Transverse colon (tissue), 4 donors: ENCODE measurements around the gene ATG7. TPM values are rescaled to one million over a fixed set of nuclear protein-coding genes. Genes with fewer than 3 reads are reported as not detected.

Source experiments
- DNase-seq: peaks from one replicate; pipeline ENCODE4 v3.0.0-alpha.2; 2019
- H3K27ac ChIP-seq, 4 donors: fragments of 200-600 bp; sonication (generic); 2 replicates each; pipeline ENCODE4 v1.5.1; 2016 to 2018; ENCODE audit warnings: inconsistent platforms in 4 of 4
- H3K27me3 ChIP-seq: fragments of 200-600 bp; sonication (generic); 2 replicates; pipeline ENCODE4 v1.5.1; 2017; ENCODE audit warnings: inconsistent platforms
- H3K36me3 ChIP-seq, 4 donors: fragments of 200-600 bp; sonication (generic); 2 replicates each; pipeline ENCODE4 v1.5.1; 2017 to 2019; ENCODE audit warnings: inconsistent platforms in 4 of 4
- H3K4me1 ChIP-seq, 4 donors: fragments of 200-600 bp; sonication (generic); 2 replicates each; pipeline ENCODE4 v1.5.1; 2017 to 2020; ENCODE audit warnings: inconsistent platforms in 4 of 4
- H3K4me3 ChIP-seq, 4 donors: fragments of 200-600 bp; sonication (generic); 1 replicate in 1 of 4; 2 replicates in 3 of 4; pipeline versions ENCODE4 v1.5.1 to v1.6.1; 2017 to 2019; ENCODE audit warnings: inconsistent platforms in 4 of 4
- H3K9me3 ChIP-seq, 2 donors: fragments of 200-600 bp; sonication (generic); 2 replicates each; pipeline ENCODE4 v1.5.1; 2017 to 2019; ENCODE audit warnings: inconsistent platforms in 2 of 2
- CTCF ChIP-seq, 5 experiments: fragments of 200-600 bp in 3 of 5; fragments of 450-650 bp in 2 of 5; sonication (generic) in 3 of 5; IDR thresholded peaks; 1 replicate in 2 of 5; 2 replicates in 3 of 5; pipeline ENCODE4 v1.5.1; 2016 to 2017; ENCODE audit warnings: antibody characterized with exemption in 5 of 5, inconsistent platforms in 3 of 5, mild to moderate bottlenecking in 2 of 5, moderate library complexity in 1 of 5
- EP300 ChIP-seq: sonication (generic); formaldehyde crosslinking; IDR thresholded peaks from one replicate; pipeline ENCODE4 v1.6.1; 2017; ENCODE audit warnings: antibody characterized with exemption, low read depth
- POLR2A ChIP-seq: fragments of 450-650 bp; IDR thresholded peaks from one replicate; pipeline ENCODE4 v1.6.1; 2016; ENCODE audit warnings: antibody characterized with exemption, mild to moderate bottlenecking, moderate library complexity
- POLR2AphosphoS5 ChIP-seq, 3 donors: sonication (generic); formaldehyde crosslinking; IDR thresholded peaks; one replicate each; pipeline ENCODE4 v1.6.1; 2016; ENCODE audit warnings: antibody characterized with exemption in 3 of 3
- WGBS, 2 donors: methylation state at CpG; one replicate each; pipeline ENCODE4 v1.1.5; 2018; ENCODE audit warnings: low coverage in 1 of 2; 5-methylcytosine and 5-hydroxymethylcytosine counted together
- in situ Hi-C, 4 donors: fragments of 200-750 bp; cut with MboI; loops; one replicate each; pipeline versions ENCODE4 v1.15.0 to v1.15.1; 2017; ENCODE audit warnings: low sequenced_read_pairs in 3 of 4, low pct_ligation_motif_present in 1 of 4, low pct_unique_long_range_greater_than_20kb in 1 of 4
- intact Hi-C: fragments of 100-400 bp; cut with DNase I; formaldehyde crosslinking; loops from one replicate; pipeline ENCODE4 v1.15.1; 2023; ENCODE audit warnings: low total_unique reads
- total RNA-seq, 4 donors: library from RNA; depleted of rRNA; stranded (reverse); fragments of >200 nt; gene quantifications; one replicate each; pipeline ENCODE4 v1.1.0, GENCODE V29; 2016

Gene ATG7
- total RNA-seq, 4 donors from 2014 or later = 44.5 to 122 (median 75.0) TPM

- no peak overlapping the region for H3K27ac ChIP-seq
- H3K36me3 ChIP-seq = no peaks in the 10 kb centered on the region
- 94 to 100% methylated on average over 2 to 12 of the region's 12 CpGs for WGBS, 2 donors
- no peak for DNase-seq
- H3K4me1 ChIP-seq = peaks cover 0 to 3% (median 0%) of the 10 kb centered on the region in 4 donors
- intact Hi-C loops = no loop called here
- in situ Hi-C loops = no loop called here
- no peaks in the 10 kb centered on the region for H3K9me3 ChIP-seq
- TF ChIP-seq POLR2A = no peak
- no peak for TF ChIP-seq POLR2AphosphoS5 (IDR thresholded peaks at IDR 0.05)
- no peak for TF ChIP-seq EP300
- TF ChIP-seq CTCF (IDR thresholded peaks at IDR 0.05) = no peak
- no peak overlapping the region for H3K4me3 ChIP-seq
- no peaks in the 10 kb centered on the region for H3K27me3 ChIP-seq
Measured at GRCh38 chr3:11536936-11537612, 264.9 kb downstream of the ATG7 start.

GRCh38 chr3:11538581-11538980 is 266.4 kb downstream of the ATG7 start:
- intact Hi-C loops (no loop called here), in situ Hi-C loops (no loop called here)
- no peak for DNase-seq
- TF ChIP-seq POLR2A (no peak), EP300 (no peak), POLR2AphosphoS5 (IDR thresholded peaks at IDR 0.05) (no peak), CTCF (IDR thresholded peaks at IDR 0.05) (no peak)
- H3K9me3 ChIP-seq = no peaks in the 10 kb centered on the region
- H3K36me3 ChIP-seq = no peaks in the 10 kb centered on the region
- no peak overlapping the region for H3K4me3 ChIP-seq
- H3K27me3 ChIP-seq = no peaks in the 10 kb centered on the region
- peaks cover 0 to 3% (median 0%) of the 10 kb centered on the region in 4 donors for H3K4me1 ChIP-seq
- whole genome bisulfite sequencing, 2 donors = 90 to 100% methylated on average over 1 to 3 of the region's 3 CpGs
- H3K27ac ChIP-seq = no peak overlapping the region

- Histone ChIP-seq H3K4me3 (no peak overlapping the region), H3K27me3 (no peaks in the 10 kb centered on the region), H3K4me1 (peaks cover 0 to 3% (median 0%) of the 10 kb centered on the region in 4 donors), H3K36me3 (no peaks in the 10 kb centered on the region), H3K9me3 (no peaks in the 10 kb centered on the region), H3K27ac (no peak overlapping the region)
- no peak for DNase-seq
- WGBS, 2 donors = 85 to 91% methylated on average over 3 to 5 of the region's 5 CpGs
- in situ Hi-C loops (no loop called here), intact Hi-C loops (no loop called here)
- TF ChIP-seq EP300 (no peak), POLR2A (no peak), CTCF (IDR thresholded peaks at IDR 0.05) (no peak), POLR2AphosphoS5 (IDR thresholded peaks at IDR 0.05) (no peak)
Measured at GRCh38 chr3:11539218-11539617, 267.0 kb downstream of the ATG7 start.

- H3K4me3 ChIP-seq = no peak overlapping the region
- H3K4me1 ChIP-seq = peaks cover 0 to 6% (median under 1%) of the 10 kb centered on the region in 4 donors
- TF ChIP-seq POLR2A = no peak
- TF ChIP-seq POLR2AphosphoS5 (IDR thresholded peaks at IDR 0.05) = no peak
- TF ChIP-seq CTCF (IDR thresholded peaks at IDR 0.05) = no peak
- no peak overlapping the region for H3K27ac ChIP-seq
- no peaks in the 10 kb centered on the region for H3K36me3 ChIP-seq
- 95 to 97% methylated on average over 7 to 14 of the region's 14 CpGs for WGBS, 2 donors
- intact Hi-C loops = no loop called here
- no peaks in the 10 kb centered on the region for H3K9me3 ChIP-seq
- in situ Hi-C loops = no loop called here
- H3K27me3 ChIP-seq = no peaks in the 10 kb centered on the region
- DNase-seq = no peak
Measured at GRCh38 chr3:11539677-11540076, 267.5 kb downstream of the ATG7 start.
